Sigmoid colon (tissue), 4 donors: ENCODE measurements around the gene LYPD6B.

Experiments
- EP300 ChIP-seq, 4 donors: sonication (generic); formaldehyde crosslinking; IDR thresholded peaks; one replicate each; pipeline ENCODE4 v1.6.1; 2017; ENCODE audit warnings: antibody characterized with exemption in 4 of 4
- POLR2A ChIP-seq, 2 donors: fragments of 450-650 bp; IDR thresholded peaks; one replicate each; pipeline ENCODE4 v1.6.1; 2016; ENCODE audit warnings: antibody characterized with exemption in 2 of 2, mild to moderate bottlenecking in 2 of 2, moderate library complexity in 2 of 2
- TF ChIP-seq, protein P1 (sequence below), 4 experiments: fragments of 450-650 bp in 3 of 4; fragments of 200-600 bp in 1 of 4; IDR thresholded peaks; one replicate each; pipeline ENCODE4 v1.5.1; 2016 to 2019; ENCODE audit warnings: antibody characterized with exemption in 4 of 4, mild to moderate bottlenecking in 3 of 4, moderate library complexity in 2 of 4

DNA sequence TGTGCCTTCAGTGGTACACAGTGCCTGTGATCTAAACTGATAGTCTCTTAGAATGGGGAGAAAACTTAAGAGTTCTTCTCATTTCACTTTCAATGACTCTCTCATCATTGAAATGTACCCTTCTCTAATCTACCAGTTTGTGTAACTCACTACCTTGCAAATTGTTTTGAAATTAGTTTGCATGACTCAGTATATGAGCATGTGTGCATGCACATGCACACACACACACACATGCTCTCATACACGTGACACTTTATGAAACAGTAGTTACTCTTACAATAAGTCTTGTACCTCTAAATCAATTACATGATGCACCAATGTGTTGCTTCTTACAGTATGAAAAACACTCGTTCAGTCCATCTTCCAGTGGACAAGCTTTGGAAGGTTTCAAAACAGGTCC is 10.6 kb downstream of the LYPD6B start:
- TF ChIP-seq EP300 (IDR thresholded peaks at IDR 0.05) (no peak), POLR2A (IDR thresholded peaks at IDR 0.05) (no peak)
- TF ChIP-seq, protein P1, sequence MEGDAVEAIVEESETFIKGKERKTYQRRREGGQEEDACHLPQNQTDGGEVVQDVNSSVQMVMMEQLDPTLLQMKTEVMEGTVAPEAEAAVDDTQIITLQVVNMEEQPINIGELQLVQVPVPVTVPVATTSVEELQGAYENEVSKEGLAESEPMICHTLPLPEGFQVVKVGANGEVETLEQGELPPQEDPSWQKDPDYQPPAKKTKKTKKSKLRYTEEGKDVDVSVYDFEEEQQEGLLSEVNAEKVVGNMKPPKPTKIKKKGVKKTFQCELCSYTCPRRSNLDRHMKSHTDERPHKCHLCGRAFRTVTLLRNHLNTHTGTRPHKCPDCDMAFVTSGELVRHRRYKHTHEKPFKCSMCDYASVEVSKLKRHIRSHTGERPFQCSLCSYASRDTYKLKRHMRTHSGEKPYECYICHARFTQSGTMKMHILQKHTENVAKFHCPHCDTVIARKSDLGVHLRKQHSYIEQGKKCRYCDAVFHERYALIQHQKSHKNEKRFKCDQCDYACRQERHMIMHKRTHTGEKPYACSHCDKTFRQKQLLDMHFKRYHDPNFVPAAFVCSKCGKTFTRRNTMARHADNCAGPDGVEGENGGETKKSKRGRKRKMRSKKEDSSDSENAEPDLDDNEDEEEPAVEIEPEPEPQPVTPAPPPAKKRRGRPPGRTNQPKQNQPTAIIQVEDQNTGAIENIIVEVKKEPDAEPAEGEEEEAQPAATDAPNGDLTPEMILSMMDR (IDR thresholded peaks at IDR 0.05) = no peak
